DND-41 (cell line): ENCODE measurements around the gene FOXF2.

Experiments
- ATAC-seq: fragments of 200-7000 bp; cut with Tn5 transposase; 3 replicates; pipeline ENCODE4 v1.9.1; 2021; ENCODE audit warnings: low read depth; ENCODE audit not compliant: insufficient read depth
- DNase-seq: peaks from one replicate; pipeline ENCODE4 v3.0.0-alpha.2; 2020
- H2AFZ ChIP-seq: 2 replicates; pipeline ENCODE4 v1.6.0; 2012; ENCODE audit warnings: low read depth, low read length
- H3K27ac ChIP-seq: 2 replicates; pipeline ENCODE4 v1.5.1; 2012; ENCODE audit warnings: low read length, inconsistent platforms
- H3K27me3 ChIP-seq: fragments of 200-600 bp; sonication (generic); 2 replicates; pipeline ENCODE4 v1.6.0; 2012; ENCODE audit warnings: low read length, mild to moderate bottlenecking, inconsistent platforms; ENCODE audit not compliant: insufficient read depth, poor library complexity
- H3K36me3 ChIP-seq: 2 replicates; pipeline ENCODE4 v1.5.1; 2012; ENCODE audit warnings: low read length, inconsistent platforms; ENCODE audit not compliant: insufficient read depth
- H3K4me1 ChIP-seq: 2 replicates; pipeline ENCODE4 v1.5.1; 2012; ENCODE audit warnings: mild to moderate bottlenecking, low read length; ENCODE audit not compliant: insufficient read depth
- H3K4me2 ChIP-seq: 2 replicates; pipeline ENCODE4 v1.6.0; 2012; ENCODE audit warnings: mild to moderate bottlenecking, moderate library complexity, low read length, inconsistent platforms; ENCODE audit not compliant: insufficient read depth
- H3K4me3 ChIP-seq, 2 experiments: fragments of 200-600 bp in 1 of 2; shearing (Covaris generic) in 1 of 2; 2 replicates each; pipeline ENCODE4 v1.5.1; 2012 to 2016; ENCODE audit warnings: inconsistent platforms in 2 of 2, low read length in 2 of 2, mild to moderate bottlenecking in 2 of 2, low read depth in 1 of 2, moderate library complexity in 1 of 2
- H3K79me2 ChIP-seq: 2 replicates; pipeline ENCODE4 v1.6.0; 2012; ENCODE audit warnings: low read length, inconsistent platforms; ENCODE audit not compliant: insufficient read depth
- H3K9ac ChIP-seq: 2 replicates; pipeline ENCODE4 v1.6.0; 2012; ENCODE audit warnings: low read depth, mild to moderate bottlenecking, inconsistent platforms, low read length, moderate library complexity
- H3K9me3 ChIP-seq: 2 replicates; pipeline ENCODE4 v1.5.1; 2012; ENCODE audit warnings: low read length, moderate library complexity, mild to moderate bottlenecking, inconsistent platforms; ENCODE audit not compliant: insufficient read depth, severe bottlenecking
- H4K20me1 ChIP-seq: 2 replicates; pipeline ENCODE4 v1.6.0; 2012; ENCODE audit warnings: low read length; ENCODE audit not compliant: insufficient read depth
- CTCF ChIP-seq: IDR thresholded peaks from 2 replicates; pipeline ENCODE4 v1.5.1; 2012; ENCODE audit warnings: borderline replicate concordance, low read length, moderate library complexity, mild to moderate bottlenecking; ENCODE audit not compliant: poor library complexity, severe bottlenecking; ENCODE audit errors: extremely low read depth
- EZH2 ChIP-seq: IDR thresholded peaks from 3 replicates; pipeline ENCODE4 v1.6.1; 2012; ENCODE audit warnings: borderline replicate concordance, low read depth, mild to moderate bottlenecking, moderate library complexity, low read length, inconsistent platforms; ENCODE audit not compliant: severe bottlenecking

FOXF2 gene

GRCh38 chr6:1426416-1426815 is 37.0 kb downstream of the FOXF2 start:
- TF ChIP-seq CTCF (no peak), EZH2 (no peak)

GRCh38 chr6:1435806-1436205 is 46.4 kb downstream of the FOXF2 start:
- no peak overlapping the region for H3K27ac ChIP-seq
- no peak overlapping the region for H3K4me2 ChIP-seq
- H2AFZ ChIP-seq: no peak overlapping the region
- ATAC-seq: no peak
- H3K79me2 ChIP-seq: no peaks in the 10 kb centered on the region
- no peak overlapping the region for H3K9ac ChIP-seq
- H3K27me3 ChIP-seq: no peaks in the 10 kb centered on the region
- no peaks in the 10 kb centered on the region for H3K9me3 ChIP-seq
- H4K20me1 ChIP-seq: no peaks in the 10 kb centered on the region
- no peak for DNase-seq
- no peaks in the 10 kb centered on the region for H3K36me3 ChIP-seq
- TF ChIP-seq CTCF: no peak
- no peak for TF ChIP-seq EZH2
- no peak overlapping the region for H3K4me3 ChIP-seq
- no peaks in the 10 kb centered on the region for H3K4me1 ChIP-seq

More at GRCh38 chr6:1426416-1426815, 37.0 kb downstream of the FOXF2 start:
- Histone ChIP-seq H2AFZ (no peak overlapping the region), H3K27me3 (no peaks in the 10 kb centered on the region), H3K4me1 (no peaks in the 10 kb centered on the region), H3K9ac (no peak overlapping the region), H3K4me2 (no peak overlapping the region), H3K27ac (no peak overlapping the region), H3K36me3 (no peaks in the 10 kb centered on the region), H3K79me2 (no peaks in the 10 kb centered on the region), H4K20me1 (no peaks in the 10 kb centered on the region), H3K9me3 (no peaks in the 10 kb centered on the region), H3K4me3 (no peak overlapping the region)
- ATAC-seq (no peak), DNase-seq (no peak)

GRCh38 chr6:1436334-1437306 is 47.2 kb downstream of the FOXF2 start:
- H2AFZ ChIP-seq: no peak overlapping the region
- peak; percentile 93 for ATAC-seq

More at GRCh38 chr6:1436334-1437306, 47.2 kb downstream of the FOXF2 start:
- Histone ChIP-seq H3K4me2 (no peak overlapping the region), H3K27me3 (no peaks in the 10 kb centered on the region), H3K27ac (no peak overlapping the region), H3K4me1 (no peaks in the 10 kb centered on the region), H4K20me1 (no peaks in the 10 kb centered on the region), H3K36me3 (no peaks in the 10 kb centered on the region), H3K9ac (no peak overlapping the region), H3K9me3 (no peaks in the 10 kb centered on the region), H3K79me2 (no peaks in the 10 kb centered on the region), H3K4me3 (no peak overlapping the region)
- peak; percentile 54 for DNase-seq
- TF ChIP-seq EZH2 (no peak), CTCF (peak; percentile 82)
